Activated naive CD8-positive, alpha-beta T cell (primary cell): ENCODE measurements around the gene HPGD.

Experiments
- H3K27ac Mint-ChIP-seq: one replicate; pipeline ENCODE4 v1.8.0; 2021; ENCODE audit warnings: mixed read lengths
- H3K27me3 Mint-ChIP-seq: one replicate; pipeline ENCODE4 v1.8.0; 2021; ENCODE audit warnings: mixed read lengths
- H3K36me3 Mint-ChIP-seq: one replicate; pipeline ENCODE4 v1.8.0; 2021; ENCODE audit warnings: mixed read lengths
- H3K4me1 Mint-ChIP-seq: one replicate; pipeline ENCODE4 v1.8.0; 2021; ENCODE audit warnings: low read depth, mixed read lengths
- H3K4me3 Mint-ChIP-seq: one replicate; pipeline ENCODE4 v1.8.0; 2021; ENCODE audit warnings: mild to moderate bottlenecking, mixed read lengths
- H3K9me3 Mint-ChIP-seq: one replicate; pipeline ENCODE4 v1.8.0; 2021; ENCODE audit warnings: low read depth, mixed read lengths

Gene HPGD

GRCh38 chr4:174538876-174539250 is 16.6 kb upstream of the HPGD start:
- H3K36me3 Mint-ChIP-seq, result no peaks in the 10 kb centered on the region
- no peaks in the 10 kb centered on the region for H3K4me1 Mint-ChIP-seq
- H3K27ac Mint-ChIP-seq, result no peak overlapping the region
- H3K27me3 Mint-ChIP-seq, result no peaks in the 10 kb centered on the region
- no peak overlapping the region for H3K4me3 Mint-ChIP-seq
- H3K9me3 Mint-ChIP-seq, result no peaks in the 10 kb centered on the region

GRCh38 chr4:174538123-174538875 is 16.0 kb upstream of the HPGD start:
- Mint-ChIP-seq H3K9me3 (no peaks in the 10 kb centered on the region), H3K4me1 (no peaks in the 10 kb centered on the region), H3K27ac (no peak overlapping the region), H3K36me3 (no peaks in the 10 kb centered on the region), H3K4me3 (no peak overlapping the region), H3K27me3 (no peaks in the 10 kb centered on the region)

- Mint-ChIP-seq H3K27ac (no peak overlapping the region), H3K4me1 (no peaks in the 10 kb centered on the region), H3K4me3 (no peak overlapping the region), H3K27me3 (no peaks in the 10 kb centered on the region), H3K36me3 (no peaks in the 10 kb centered on the region), H3K9me3 (no peaks in the 10 kb centered on the region)
These were observed 15.3 kb upstream of the HPGD start for GRCh38 chr4:174537634-174538033.

GRCh38 chr4:174534461-174534860 is 12.2 kb upstream of the HPGD start:
- Mint-ChIP-seq H3K4me1 (no peaks in the 10 kb centered on the region), H3K27me3 (peaks cover 7% of the 10 kb centered on the region), H3K9me3 (no peaks in the 10 kb centered on the region), H3K36me3 (no peaks in the 10 kb centered on the region), H3K4me3 (no peak overlapping the region), H3K27ac (no peak overlapping the region)

GRCh38 chr4:174532445-174532844 is 10.2 kb upstream of the HPGD start:
- Mint-ChIP-seq H3K4me1 (no peaks in the 10 kb centered on the region), H3K9me3 (no peaks in the 10 kb centered on the region), H3K36me3 (no peaks in the 10 kb centered on the region), H3K27me3 (peaks cover 8% of the 10 kb centered on the region), H3K27ac (no peak overlapping the region), H3K4me3 (no peak overlapping the region)

- Mint-ChIP-seq H3K36me3 (no peaks in the 10 kb centered on the region), H3K4me3 (no peak overlapping the region), H3K27me3 (peaks cover 8% of the 10 kb centered on the region), H3K4me1 (no peaks in the 10 kb centered on the region), H3K27ac (no peak overlapping the region), H3K9me3 (no peaks in the 10 kb centered on the region)
These were observed 9.2 kb upstream of the HPGD start for GRCh38 chr4:174531486-174531885.

GRCh38 chr4:174528226-174528625 is 5.9 kb upstream of the HPGD start:
- Mint-ChIP-seq H3K27me3 (peaks cover 29% of the 10 kb centered on the region), H3K4me3 (no peak overlapping the region), H3K27ac (no peak overlapping the region), H3K9me3 (no peaks in the 10 kb centered on the region), H3K36me3 (no peaks in the 10 kb centered on the region), H3K4me1 (peaks cover 9% of the 10 kb centered on the region)

GRCh38 chr4:174526731-174527130 is 4.4 kb upstream of the HPGD start:
- H3K27ac Mint-ChIP-seq, result no peak overlapping the region

GRCh38 chr4:174524242-174524641 is 2.0 kb upstream of the HPGD start:
- no peak overlapping the region for H3K4me3 Mint-ChIP-seq
- no peak overlapping the region for H3K27ac Mint-ChIP-seq
- peaks cover 24% of the 10 kb centered on the region for H3K27me3 Mint-ChIP-seq
- H3K4me1 Mint-ChIP-seq, result peaks cover 21% of the 10 kb centered on the region
- no peaks in the 10 kb centered on the region for H3K9me3 Mint-ChIP-seq
- no peaks in the 10 kb centered on the region for H3K36me3 Mint-ChIP-seq

More at GRCh38 chr4:174526731-174527130, 4.4 kb upstream of the HPGD start:
- Mint-ChIP-seq H3K36me3 (no peaks in the 10 kb centered on the region), H3K4me3 (no peak overlapping the region), H3K27me3 (peaks cover 33% of the 10 kb centered on the region), H3K9me3 (no peaks in the 10 kb centered on the region), H3K4me1 (peaks cover 17% of the 10 kb centered on the region)

- Mint-ChIP-seq H3K9me3 (no peaks in the 10 kb centered on the region), H3K27ac (no peak overlapping the region), H3K27me3 (peaks cover 24% of the 10 kb centered on the region), H3K36me3 (no peaks in the 10 kb centered on the region), H3K4me3 (peak overlapping the region; percentile 89), H3K4me1 (peaks cover 21% of the 10 kb centered on the region)
These were observed 871 bp upstream of the HPGD start for GRCh38 chr4:174523025-174523693.

GRCh38 chr4:174521800-174522182 is 497 bp downstream of the HPGD start:
- Mint-ChIP-seq H3K9me3 (no peaks in the 10 kb centered on the region), H3K36me3 (no peaks in the 10 kb centered on the region), H3K27ac (no peak overlapping the region), H3K27me3 (peaks cover 24% of the 10 kb centered on the region), H3K4me1 (peaks cover 21% of the 10 kb centered on the region), H3K4me3 (peak overlapping the region; percentile 83)

GRCh38 chr4:174520660-174521059 is 1.6 kb downstream of the HPGD start:
- Mint-ChIP-seq H3K9me3 (no peaks in the 10 kb centered on the region), H3K4me3 (no peak overlapping the region), H3K27me3 (peaks cover 24% of the 10 kb centered on the region), H3K27ac (no peak overlapping the region), H3K36me3 (no peaks in the 10 kb centered on the region), H3K4me1 (peaks cover 21% of the 10 kb centered on the region)

- no peaks in the 10 kb centered on the region for H3K9me3 Mint-ChIP-seq
- no peak overlapping the region for H3K4me3 Mint-ChIP-seq
- H3K27ac Mint-ChIP-seq, result no peak overlapping the region
- peaks cover 3% of the 10 kb centered on the region for H3K27me3 Mint-ChIP-seq
- H3K4me1 Mint-ChIP-seq, result peaks cover 12% of the 10 kb centered on the region
- no peaks in the 10 kb centered on the region for H3K36me3 Mint-ChIP-seq
These were observed 4.5 kb downstream of the HPGD start for GRCh38 chr4:174517502-174518445.

- Mint-ChIP-seq H3K36me3 (no peaks in the 10 kb centered on the region), H3K27ac (no peak overlapping the region), H3K27me3 (no peaks in the 10 kb centered on the region), H3K4me1 (peaks cover 8% of the 10 kb centered on the region), H3K9me3 (no peaks in the 10 kb centered on the region), H3K4me3 (no peak overlapping the region)
These were observed 5.5 kb downstream of the HPGD start for GRCh38 chr4:174516794-174517193.

GRCh38 chr4:174516345-174516744 is 5.9 kb downstream of the HPGD start:
- Mint-ChIP-seq H3K27me3 (no peaks in the 10 kb centered on the region), H3K4me3 (no peak overlapping the region), H3K36me3 (no peaks in the 10 kb centered on the region), H3K9me3 (no peaks in the 10 kb centered on the region), H3K4me1 (peaks cover 3% of the 10 kb centered on the region), H3K27ac (no peak overlapping the region)
